HG03460 (cell line): ENCODE results near the gene SH2D3C.

Source experiments
- ATAC-seq: cut with Tn5 transposase; IDR thresholded peaks from one replicate; pipeline ENCODE4 v1.9.1; 2021; ENCODE audit not compliant: unreplicated experiment

SH2D3C gene

GRCh38 chr9:127722055-127722745 lies 56.3 kb downstream of the SH2D3C start:
- no peak for ATAC-seq

GRCh38 chr9:127721391-127721821 lies 57.1 kb downstream of the SH2D3C start:
- ATAC-seq: no peak

GRCh38 chr9:127720865-127721227 lies 57.6 kb downstream of the SH2D3C start:
- ATAC-seq: no peak

GRCh38 chr9:127720031-127720864 lies 58.2 kb downstream of the SH2D3C start:
- no peak for ATAC-seq

GRCh38 chr9:127717766-127718165 lies 60.7 kb downstream of the SH2D3C start:
- ATAC-seq: no peak

GRCh38 chr9:127716412-127716811 lies 62.1 kb downstream of the SH2D3C start:
- no peak for ATAC-seq

GRCh38 chr9:127715470-127716337 lies 62.8 kb downstream of the SH2D3C start, which contains the start of the genes PTRH1 and TTC16:
Gene PTRH1, minus strand, starts transcription at chr9:127715663. Its CDS starts 24 bp downstream, at chr9:127715639.
Gene TTC16, plus strand, starts transcription at chr9:127716079. Its CDS starts 67 bp downstream, at chr9:127716146.
- peak; percentile 88 for ATAC-seq

- peak; percentile 7 for ATAC-seq
These were observed 63.5 kb downstream of the SH2D3C start for GRCh38 chr9:127714951-127715469.

- ATAC-seq: no peak
These were observed 64.3 kb downstream of the SH2D3C start for GRCh38 chr9:127714020-127714750.

- no peak for ATAC-seq
These were observed 65.6 kb downstream of the SH2D3C start for GRCh38 chr9:127712867-127713266.

GRCh38 chr9:127712371-127712770 lies 66.1 kb downstream of the SH2D3C start:
- ATAC-seq: no peak

- ATAC-seq: no peak
These were observed 66.6 kb downstream of the SH2D3C start for GRCh38 chr9:127711831-127712274.

GRCh38 chr9:127711226-127711701 lies 67.2 kb downstream of the SH2D3C start:
- ATAC-seq: no peak

GRCh38 chr9:127710204-127710783 lies 68.2 kb downstream of the SH2D3C start:
- ATAC-seq: no peak

GRCh38 chr9:127708952-127709587 lies 69.4 kb downstream of the SH2D3C start:
- ATAC-seq: no peak

- ATAC-seq: no peak
These were observed 70.7 kb downstream of the SH2D3C start for GRCh38 chr9:127707766-127708165.

GRCh38 chr9:127706836-127707241 lies 71.6 kb downstream of the SH2D3C start, which contains the start of gene CFAP157:
Gene CFAP157, plus strand, starts transcription at chr9:127706988. Its CDS starts 44 bp downstream, at chr9:127707032.
- no peak for ATAC-seq

GRCh38 chr9:127705577-127706379 lies 72.7 kb downstream of the SH2D3C start:
- no peak for ATAC-seq
